Right ventricle myocardium inferior (tissue), 1 donor: ENCODE data around the gene IZUMO2. TPM values are rescaled to one million over a fixed set of nuclear protein-coding genes. Genes with fewer than 3 reads are reported as not detected.
"Not testable (repeated sequence)": the region's sequence is repeated elsewhere in the genome, so short reads cannot be mapped to it uniquely, and the experiment has no call there.

Experiments
- ATAC-seq: fragments of 200-7000 bp; cut with Tn5 transposase; one replicate; pipeline ENCODE4 v1.9.1; 2020; ENCODE audit warnings: mild to moderate bottlenecking, moderate library complexity
- DNase-seq: peaks from one replicate; pipeline ENCODE4 v3.0.0; 2021; ENCODE audit errors: missing footprints
- intact Hi-C: fragments of 100-400 bp; cut with DNase I; formaldehyde crosslinking; loops from one replicate; pipeline ENCODE4 v1.11.0; 2022
- total RNA-seq: library from RNA; stranded (reverse); fragmentation: NEBNext Ultra II Directional; extraction: Animal tissue kit (Norgen Biotek cat#: 25700); gene quantifications from one replicate; pipeline ENCODE4 v1.2.1, GENCODE V29; 2021
- donor health status: DM: no; HTN: yes; CAD: no; lungs with severe emphysema.

The IZUMO2 gene
- total RNA-seq, 1 donor from 2014 or later = not detected

DNA sequence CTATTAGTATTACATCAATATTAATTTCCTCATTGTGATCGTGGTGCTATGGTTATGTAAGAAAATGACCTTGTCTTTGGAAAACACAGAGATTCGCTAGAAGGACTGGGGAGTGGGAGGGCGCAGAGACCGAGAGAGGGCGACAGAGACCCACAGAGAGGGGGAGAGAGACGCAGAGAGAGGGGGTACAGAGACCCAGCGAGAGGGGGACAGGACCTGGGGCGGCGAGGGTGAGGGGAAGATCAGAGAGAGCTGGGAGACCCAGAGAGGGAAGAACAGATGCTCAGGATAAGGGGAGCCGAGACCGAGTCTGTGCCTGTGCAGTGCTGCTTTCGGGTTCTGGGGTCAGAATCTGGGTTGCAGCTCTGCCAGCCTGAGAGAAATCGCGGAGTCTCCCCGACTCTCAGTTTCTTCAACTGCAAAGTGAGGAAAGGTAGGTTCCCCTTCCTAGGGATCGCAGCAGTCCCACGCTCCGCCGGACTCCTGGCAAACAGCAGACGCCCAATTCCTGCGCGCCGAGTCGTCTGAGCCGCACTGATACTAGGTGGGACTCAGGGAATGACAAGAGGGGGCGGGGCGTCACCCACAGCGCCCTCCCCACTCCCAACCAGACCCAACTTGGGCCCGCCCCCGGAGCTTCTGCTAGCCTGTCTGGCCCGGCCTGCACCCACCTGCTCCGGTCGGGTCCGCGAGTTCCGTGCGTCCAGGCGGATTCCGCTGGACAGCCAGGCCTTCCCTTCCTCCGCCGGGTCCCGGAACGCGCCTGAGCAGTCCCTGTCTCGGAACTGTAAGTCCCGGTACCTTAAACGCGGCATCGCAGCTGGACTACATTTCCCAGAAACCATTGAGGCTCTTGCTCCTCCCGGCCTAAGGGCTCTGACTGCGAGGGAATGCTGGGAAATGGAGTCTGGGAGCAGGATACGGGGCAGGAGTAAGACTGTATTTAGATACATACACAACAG, 15.3 kb downstream of the IZUMO2 start:
- DNase-seq (peak; percentile 95), ATAC-seq (peak; percentile 98)
- intact Hi-C loops = no loop called here

DNA sequence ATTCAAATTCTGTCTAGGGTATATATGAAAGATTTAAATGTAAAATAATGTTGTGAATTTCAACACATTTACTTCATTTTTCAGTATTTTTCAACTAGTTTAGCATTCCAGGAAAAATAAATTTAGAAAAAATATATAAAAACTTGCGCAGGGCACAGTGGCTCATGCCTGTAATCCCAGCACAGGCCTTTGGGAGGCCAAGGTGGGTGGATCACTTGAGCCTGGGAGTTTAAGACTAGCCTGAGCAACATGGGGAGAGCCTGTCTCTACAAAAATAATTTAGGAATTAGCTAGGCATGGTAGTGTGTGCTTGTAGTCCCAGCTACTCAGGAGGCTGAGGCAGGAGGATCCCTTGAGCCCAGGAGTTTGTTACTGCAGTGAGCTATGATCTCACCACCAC, 21.2 kb downstream of the IZUMO2 start:
- ATAC-seq, intact Hi-C loops, DNase-seq: not testable (repeated sequence)

DNA sequence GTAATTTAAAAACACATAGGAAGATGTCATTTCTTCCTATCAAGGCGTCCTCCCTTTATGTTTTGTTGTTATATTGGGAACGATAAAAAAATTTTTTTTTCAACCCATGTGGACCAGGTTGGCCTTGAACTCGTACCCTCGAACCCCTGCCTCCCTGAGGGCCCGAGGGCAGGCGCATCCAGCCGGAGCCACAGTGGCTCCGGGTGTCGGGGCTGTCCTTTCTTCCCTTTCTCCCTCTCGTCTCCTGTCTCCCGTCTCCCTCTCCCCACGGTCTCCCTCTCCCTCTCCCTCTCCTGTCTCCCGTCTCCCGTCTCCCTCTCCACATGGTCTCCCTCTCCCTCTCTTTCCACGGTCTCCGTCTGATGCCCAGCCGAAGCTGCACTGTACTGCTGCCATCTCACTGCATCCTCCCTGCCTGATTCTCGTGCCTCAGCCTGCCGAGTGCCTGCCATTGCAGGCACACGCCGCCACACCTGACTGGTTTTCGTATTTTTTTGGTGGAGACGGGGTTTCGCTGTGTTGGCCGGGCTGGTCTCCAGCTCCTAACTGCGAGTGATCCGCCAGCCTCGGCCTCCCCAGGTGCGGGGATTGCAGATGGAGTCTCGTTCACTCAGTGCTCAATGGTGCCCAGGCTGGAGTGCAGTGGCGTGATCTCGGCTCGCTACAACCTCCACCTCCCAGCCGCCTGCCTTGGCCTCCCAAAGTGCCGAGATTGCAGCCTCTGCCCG, 22.8 kb downstream of the IZUMO2 start:
- ATAC-seq, intact Hi-C loops, DNase-seq: not testable (repeated sequence)

DNA sequence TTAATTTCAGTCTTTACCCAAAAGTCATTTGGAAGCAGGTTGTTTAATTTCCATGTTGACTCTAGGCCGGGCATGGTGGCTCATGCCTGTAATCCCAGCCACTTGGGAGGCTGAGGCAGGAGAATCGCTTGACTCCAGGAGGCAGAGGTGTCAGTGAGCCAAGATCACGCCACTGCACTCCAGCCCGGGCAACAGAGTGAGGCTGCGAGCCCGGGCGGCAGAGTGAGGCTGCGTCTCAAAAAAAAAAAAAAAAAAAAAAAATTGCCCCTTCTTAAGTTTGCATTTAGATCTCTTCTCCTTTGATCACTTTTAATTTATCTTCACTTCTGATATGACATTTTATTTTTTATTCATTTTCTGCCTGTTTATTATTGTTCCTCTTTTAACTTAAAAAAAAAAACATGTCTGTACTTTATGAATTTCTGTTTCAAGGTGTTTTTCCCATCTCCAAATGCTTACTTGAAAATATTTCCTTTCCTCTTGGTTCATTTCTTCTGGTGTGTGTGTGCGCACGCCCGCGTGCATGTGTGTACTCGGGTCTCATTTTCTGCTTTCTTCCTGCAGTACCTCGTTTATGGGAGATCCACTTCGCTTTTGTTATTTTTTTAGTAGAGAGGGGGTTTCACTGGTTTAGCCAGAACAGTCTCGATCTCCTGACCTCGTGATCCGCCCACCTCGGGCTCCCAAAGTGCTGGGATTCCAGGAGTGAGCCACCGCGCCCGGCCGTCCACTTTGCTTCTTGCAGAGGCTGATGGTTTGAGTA, 26.3 kb downstream of the IZUMO2 start:
- intact Hi-C loops, ATAC-seq: not testable (repeated sequence)
- DNase-seq = peak; percentile 64

DNA sequence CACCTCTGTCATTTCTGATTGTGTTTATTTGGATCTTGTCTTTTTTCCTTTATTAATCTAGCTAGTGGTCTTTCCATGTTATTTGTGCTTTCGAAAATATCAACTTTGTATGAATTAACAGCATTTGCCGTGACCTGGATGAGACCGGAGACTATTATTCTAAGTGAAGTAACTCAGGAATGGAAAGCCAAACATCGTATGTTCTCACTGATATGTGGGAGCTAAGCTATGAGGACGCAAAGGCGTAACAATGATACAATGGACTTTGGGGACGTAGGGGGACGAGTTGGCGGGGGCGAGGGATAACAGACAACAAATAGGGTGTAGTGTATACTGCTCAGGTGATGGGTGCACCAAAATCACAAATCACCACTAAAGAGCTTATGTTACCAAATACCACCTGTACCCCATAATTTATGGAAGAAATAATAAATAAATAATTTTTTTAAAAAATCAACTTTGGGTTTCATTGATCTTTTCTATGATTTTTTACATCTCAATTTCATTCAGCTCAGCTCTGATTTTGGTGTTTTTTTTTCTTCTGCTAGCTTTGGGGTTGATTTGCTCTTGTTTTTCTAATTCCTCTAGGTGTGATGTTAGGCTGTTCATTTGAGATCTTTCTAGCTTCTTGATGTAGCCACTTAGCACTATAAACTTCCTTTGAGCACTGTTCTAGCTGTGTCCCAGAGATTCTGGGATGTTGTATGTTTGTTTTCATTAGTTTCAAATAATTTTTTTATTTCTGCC, 27.1 kb downstream of the IZUMO2 start:
- DNase-seq, ATAC-seq, intact Hi-C loops: not testable (repeated sequence)

DNA sequence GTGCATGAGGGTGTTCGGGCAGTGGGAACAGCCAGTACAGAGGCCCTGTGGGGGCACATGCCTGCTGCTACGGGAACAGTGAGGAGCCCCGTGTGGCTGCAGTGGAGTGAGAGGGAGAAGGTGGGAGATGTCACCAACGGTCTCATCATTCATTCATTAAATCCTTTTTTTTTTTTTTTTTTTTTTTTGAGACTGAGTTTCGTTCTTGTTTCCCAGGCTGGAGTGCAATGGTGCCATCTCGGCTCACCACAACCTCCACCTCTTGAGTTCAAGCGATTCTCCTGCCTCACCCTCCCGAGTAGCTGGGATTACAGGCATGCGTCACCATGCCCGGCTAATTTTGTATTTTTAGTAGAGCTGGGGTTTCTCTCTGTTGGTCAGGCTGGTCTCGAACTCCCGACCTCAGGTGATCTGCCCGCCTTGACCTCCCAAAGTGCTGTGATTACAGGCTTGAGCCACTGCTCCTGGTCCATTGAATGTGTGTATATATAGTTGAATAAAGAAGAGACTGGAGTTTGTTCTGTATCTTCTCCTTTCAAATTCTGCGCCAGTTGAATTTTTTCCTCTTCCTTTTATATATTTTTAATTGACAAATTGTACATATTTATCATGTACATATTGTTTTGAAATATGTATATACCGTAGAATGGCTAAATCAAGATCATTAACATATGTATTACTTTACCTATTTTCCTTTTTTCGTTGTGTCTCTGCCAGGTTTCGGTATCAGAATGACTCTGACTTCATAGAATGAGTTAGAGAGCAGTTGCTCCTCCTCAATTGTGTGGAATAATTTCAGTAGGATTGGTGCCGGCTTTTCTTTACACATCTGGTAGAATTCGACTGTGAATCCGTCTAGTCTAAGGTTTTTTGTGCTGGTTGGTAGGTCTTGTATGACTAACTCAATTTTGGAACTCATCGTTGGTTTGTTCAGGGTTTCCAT, 28.0 kb downstream of the IZUMO2 start:
- intact Hi-C loops, ATAC-seq, DNase-seq: not testable (repeated sequence)

DNA sequence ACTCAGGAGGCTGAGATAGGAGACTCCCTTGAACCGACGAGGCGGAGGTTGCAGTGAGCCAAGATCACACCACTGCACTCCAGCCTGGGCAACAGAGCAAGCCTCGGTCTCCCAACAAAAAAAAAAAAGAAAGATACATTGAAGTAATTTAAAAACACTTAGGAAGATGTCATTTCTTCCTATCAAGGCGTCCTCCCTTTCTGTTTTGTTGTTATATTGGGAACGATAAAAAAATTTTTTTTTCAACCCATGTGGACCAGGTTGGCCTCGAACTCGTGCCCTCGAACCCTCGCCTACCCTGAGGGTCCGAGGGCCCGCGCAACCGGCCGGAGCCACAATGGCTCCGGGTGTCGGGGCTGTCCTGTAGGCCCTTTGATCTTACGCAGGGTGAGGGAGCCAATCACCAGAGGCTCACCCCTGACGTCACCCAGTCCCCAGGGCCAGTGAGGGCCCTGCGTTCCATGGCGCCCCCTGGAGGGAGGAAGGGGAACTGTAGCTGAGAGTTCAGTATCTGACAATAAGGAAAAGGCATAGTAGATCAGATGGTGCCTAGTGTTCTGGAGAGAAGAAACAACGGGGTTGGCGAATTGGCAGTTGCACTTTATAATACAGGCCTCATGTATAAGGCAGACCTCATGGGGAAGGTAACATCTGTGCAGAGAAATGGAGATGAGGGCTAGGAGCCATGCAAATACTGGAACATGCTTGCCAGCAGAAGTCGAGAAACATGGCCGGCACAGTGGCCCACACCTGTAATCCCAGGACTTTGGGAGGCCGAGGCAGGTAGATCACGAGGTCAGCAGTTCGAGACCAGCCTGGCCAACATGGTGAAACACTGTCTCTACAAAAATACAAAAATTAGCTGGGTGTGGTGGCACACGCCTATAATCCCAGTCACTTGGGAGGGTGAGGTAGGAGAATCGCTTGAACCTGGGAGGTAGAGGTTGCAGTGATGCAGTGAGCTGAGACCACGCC, 29.3 kb downstream of the IZUMO2 start:
- intact Hi-C loops, ATAC-seq, DNase-seq: not testable (repeated sequence)

DNA sequence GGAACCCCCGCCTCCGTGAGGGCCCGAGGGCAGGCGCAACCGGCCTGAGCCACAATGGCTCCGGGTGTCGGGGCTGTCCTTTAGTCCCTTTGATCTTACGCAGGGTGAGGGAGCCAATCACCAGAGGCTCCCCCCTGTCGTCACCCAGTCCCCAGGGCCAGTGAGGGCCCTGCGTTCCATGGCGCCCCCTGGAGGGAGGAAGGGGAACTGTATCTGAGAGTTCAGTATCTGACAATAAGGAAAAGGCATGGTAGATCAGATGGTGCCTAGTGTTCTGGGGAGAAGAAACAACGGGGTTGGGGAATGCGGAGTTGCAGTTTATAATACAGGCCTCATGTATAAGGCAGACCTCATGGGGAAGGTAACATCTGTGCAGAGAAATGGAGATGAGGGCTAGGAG, 59.1 kb downstream of the IZUMO2 start:
- not testable (repeated sequence) for DNase-seq

DNA sequence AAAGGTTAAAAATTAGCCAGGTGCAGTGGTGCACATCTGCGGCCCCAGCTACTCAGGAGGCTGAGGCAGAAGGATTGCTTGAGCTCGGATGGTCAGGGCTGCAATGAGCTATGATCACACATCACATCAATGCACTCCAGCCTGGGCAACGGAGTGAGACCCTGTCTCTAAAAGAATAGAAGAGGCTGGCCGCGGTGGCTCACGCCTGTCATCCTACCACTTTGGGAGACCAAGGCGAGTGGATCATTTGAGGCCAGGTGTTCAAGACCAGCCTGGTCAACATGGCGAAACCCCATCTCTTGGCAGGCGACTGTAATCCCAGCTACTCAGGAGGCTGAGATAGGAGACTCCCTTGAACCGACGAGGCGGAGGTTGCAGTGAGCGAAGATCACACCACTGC, 59.7 kb downstream of the IZUMO2 start:
- DNase-seq = peak; percentile 60
- ATAC-seq, intact Hi-C loops: not testable (repeated sequence)

More for the DNA sequence above, 59.1 kb downstream of the IZUMO2 start:
- intact Hi-C loops, ATAC-seq: not testable (repeated sequence)

Other genes starting within 250 kb of the IZUMO2 start
- gene ATF5, start 234.1 kb downstream of the IZUMO2 start, total RNA-seq = 10.4 TPM
- 30.4 TPM for gene NUP62, start 233.8 kb downstream of the IZUMO2 start, total RNA-seq
- 0.60 TPM for gene SIGLEC11, start 202.1 kb downstream of the IZUMO2 start, total RNA-seq
- 22.9 TPM for gene VRK3, start 137.9 kb downstream of the IZUMO2 start, total RNA-seq
- 3.2 TPM for gene ZNF473, start 137.3 kb downstream of the IZUMO2 start, total RNA-seq
- 99.3 TPM for gene MYH14, start 40.3 kb upstream of the IZUMO2 start, total RNA-seq
- 1.7 TPM for gene KCNC3, start 166.1 kb upstream of the IZUMO2 start, total RNA-seq
- gene NAPSA, start 202.4 kb upstream of the IZUMO2 start, total RNA-seq = 0.27 TPM
- 69.5 TPM for gene NR1H2, start 213.2 kb upstream of the IZUMO2 start, total RNA-seq
- 10.8 TPM for gene POLD1, start 221.1 kb upstream of the IZUMO2 start, total RNA-seq